H1 (cell line): Measurements from ENCODE around the gene STK31. TPM values are rescaled to one million over a fixed set of nuclear protein-coding genes. Genes with fewer than 3 reads are reported as not detected.

ENCODE experiments used
- CTCF ChIA-PET: fragments of 300-600 bp; sonication (Branson Sonifier 250); formaldehyde crosslinking; loops from one replicate; lab custom pipeline; 2021; ENCODE audit not compliant: partially characterized antibody; lab: Charles Lee
- POLR2A ChIA-PET: fragments of 300-600 bp; sonication (Branson Sonifier 250); formaldehyde crosslinking; loops from one replicate; lab custom pipeline; 2021; ENCODE audit warnings: inconsistent platforms; ENCODE audit not compliant: partially characterized antibody; lab: Charles Lee
- DNase-seq, 2 experiments: peaks; one replicate each; pipeline versions ENCODE4 v3.0.0 to v3.0.0-alpha.2; 2010 to 2022; ENCODE audit warnings: low spot score in 2 of 2, low read depth in 1 of 2, mixed read lengths in 1 of 2
- FAIRE-seq: peaks from 2 replicates; lab custom pipeline; 2011; peaks lifted over from hg19 to GRCh38; lab: Jason Lieb, UNC
- H2AFZ ChIP-seq: 2 replicates; pipeline ENCODE4 v1.8.1; 2012; ENCODE audit warnings: low read length, inconsistent platforms
- H2AK5ac ChIP-seq: 2 replicates; pipeline ENCODE4 v1.6.1; 2013; ENCODE audit warnings: low read depth, low read length
- H2BK120ac ChIP-seq: replicated peaks from 2 replicates; pipeline ENCODE3; 2013; ENCODE audit warnings: low read depth, low read length, inconsistent platforms
- H2BK12ac ChIP-seq: 2 replicates; pipeline ENCODE4 v1.6.1; 2013; ENCODE audit warnings: low read depth, low read length
- H2BK15ac ChIP-seq: 2 replicates; pipeline ENCODE4 v1.6.1; 2013; ENCODE audit warnings: low read length
- H2BK20ac ChIP-seq: 2 replicates; pipeline ENCODE4 v1.6.1; 2013; ENCODE audit warnings: low read length
- H2BK5ac ChIP-seq: 2 replicates; pipeline ENCODE4 v1.6.1; 2013; ENCODE audit warnings: low read depth, low read length
- H3K14ac ChIP-seq: 2 replicates; pipeline ENCODE4 v1.6.1; 2013; ENCODE audit warnings: inconsistent platforms; ENCODE audit not compliant: insufficient read length
- H3K18ac ChIP-seq: 2 replicates; pipeline ENCODE4 v1.6.1; 2013; ENCODE audit warnings: low read length; ENCODE audit errors: extremely low read depth
- H3K23ac ChIP-seq: 2 replicates; pipeline ENCODE4 v1.6.1; 2013; ENCODE audit warnings: inconsistent platforms; ENCODE audit not compliant: insufficient read length
- H3K23me2 ChIP-seq: 2 replicates; pipeline ENCODE4 v1.6.1; 2013; ENCODE audit warnings: low read depth, low read length
- H3K27ac ChIP-seq: 2 replicates; pipeline ENCODE4 v1.6.1; 2011; ENCODE audit warnings: low read depth, low read length, inconsistent platforms
- H3K27me3 ChIP-seq, 4 experiments: replicated peaks in 1 of 4; 1 replicate in 1 of 4; 2 replicates in 3 of 4; pipeline versions ENCODE4 v1.6.1 to v1.8.1; 2011 to 2013; ENCODE audit warnings: low read length in 3 of 4, mild to moderate bottlenecking in 3 of 4, inconsistent platforms in 2 of 4, mixed read lengths in 2 of 4, moderate library complexity in 1 of 4; ENCODE audit not compliant: control insufficient read depth in 3 of 4, insufficient read depth in 3 of 4; ENCODE audit errors: extremely low read depth in 1 of 4
- H3K36me3 ChIP-seq, 4 experiments: 2 replicates each; pipeline versions ENCODE4 v1.6.1 to v1.8.1; 2011 to 2013; ENCODE audit warnings: mild to moderate bottlenecking in 4 of 4, low read length in 3 of 4, moderate library complexity in 2 of 4, control low read depth in 1 of 4, inconsistent platforms in 1 of 4; ENCODE audit not compliant: insufficient read depth in 4 of 4, control insufficient read depth in 2 of 4
- H3K4ac ChIP-seq: replicated peaks from 2 replicates; pipeline ENCODE3; 2013; ENCODE audit warnings: low read length, low read depth, mixed read lengths, inconsistent platforms; ENCODE audit not compliant: insufficient read length
- H3K4me1 ChIP-seq, 4 experiments: replicated peaks in 1 of 4; 1 replicate in 1 of 4; 2 replicates in 3 of 4; pipeline versions ENCODE4 v1.6.1 to v1.8.1; 2011 to 2013; ENCODE audit warnings: low read length in 3 of 4, inconsistent platforms in 2 of 4, mixed read lengths in 1 of 4; ENCODE audit not compliant: insufficient read depth in 4 of 4, control insufficient read depth in 3 of 4
- H3K4me2 ChIP-seq, 2 experiments: 2 replicates each; pipeline versions ENCODE4 v1.6.1 to v1.8.1; 2011 to 2013; ENCODE audit warnings: low read depth in 2 of 2, low read length in 2 of 2, control low read depth in 1 of 2, inconsistent platforms in 1 of 2, mild to moderate bottlenecking in 1 of 2; ENCODE audit not compliant: insufficient read depth in 1 of 2
- H3K4me3 ChIP-seq, 4 experiments: fragments of 200-600, 300-600 bp in 1 of 4; sonication (generic), shearing (Covaris generic), sonication (Bioruptor Twin) in 1 of 4; 2 replicates each; pipeline versions ENCODE4 v1.5.1 to v1.8.1; 2011 to 2016; ENCODE audit warnings: low read length in 4 of 4, low read depth in 3 of 4, control low read depth in 2 of 4, inconsistent platforms in 2 of 4, mild to moderate bottlenecking in 2 of 4, mixed read lengths in 1 of 4, moderate library complexity in 1 of 4; ENCODE audit not compliant: insufficient read depth in 2 of 4; ENCODE audit errors: extremely low read depth in 1 of 4
- H3K56ac ChIP-seq: replicated peaks from 2 replicates; pipeline ENCODE3; 2013; ENCODE audit warnings: low read depth, mild to moderate bottlenecking, mixed read lengths, low read length, inconsistent platforms; ENCODE audit not compliant: insufficient read length
- H3K79me1 ChIP-seq: 2 replicates; pipeline ENCODE4 v1.6.1; 2013; ENCODE audit warnings: low read depth, low read length, control low read depth
- H3K79me2 ChIP-seq, 2 experiments: 2 replicates each; pipeline versions ENCODE4 v1.6.1 to v1.8.1; 2012 to 2013; ENCODE audit warnings: low read length in 2 of 2, mild to moderate bottlenecking in 2 of 2, inconsistent platforms in 1 of 2; ENCODE audit not compliant: insufficient read depth in 2 of 2, control insufficient read depth in 1 of 2
- H3K9ac ChIP-seq, 4 experiments: replicated peaks in 1 of 4; 1 replicate in 1 of 4; 2 replicates in 3 of 4; pipeline versions ENCODE4 v1.6.1 to v1.8.1; 2011 to 2013; ENCODE audit warnings: low read depth in 3 of 4, low read length in 3 of 4, control low read depth in 2 of 4, mild to moderate bottlenecking in 2 of 4, moderate library complexity in 2 of 4, inconsistent platforms in 1 of 4; ENCODE audit errors: extremely low read depth in 1 of 4
- H3K9me3 ChIP-seq, 2 experiments: 2 replicates each; pipeline versions ENCODE4 v1.6.1 to v1.8.1; 2012 to 2013; ENCODE audit warnings: mild to moderate bottlenecking in 2 of 2, moderate library complexity in 2 of 2, control low read depth in 1 of 2, inconsistent platforms in 1 of 2, low read depth in 1 of 2, low read length in 1 of 2, mixed read lengths in 1 of 2; ENCODE audit not compliant: insufficient read depth in 2 of 2
- H4K20me1 ChIP-seq, 2 experiments: replicated peaks in 1 of 2; 2 replicates each; pipeline versions ENCODE3 to v1.8.1; 2011 to 2013; ENCODE audit warnings: inconsistent platforms in 2 of 2, low read length in 2 of 2, mild to moderate bottlenecking in 1 of 2; ENCODE audit not compliant: insufficient read depth in 2 of 2, control insufficient read depth in 1 of 2
- H4K5ac ChIP-seq: 2 replicates; pipeline ENCODE4 v1.6.1; 2013; ENCODE audit warnings: low read length, low read depth, mixed read lengths, inconsistent platforms; ENCODE audit not compliant: insufficient read length
- H4K8ac ChIP-seq: 2 replicates; pipeline ENCODE4 v1.8.0; 2013; ENCODE audit warnings: mild to moderate bottlenecking, moderate library complexity, low read length, inconsistent platforms; ENCODE audit not compliant: insufficient read depth; ENCODE audit errors: extremely low read depth
- H4K91ac ChIP-seq: replicated peaks from 2 replicates; pipeline ENCODE3; 2013; ENCODE audit warnings: low read length, mixed read lengths, inconsistent platforms; ENCODE audit not compliant: insufficient read length
- GABPA ChIP-seq: IDR thresholded peaks from 2 replicates; pipeline ENCODE4 v1.6.1; 2011; ENCODE audit warnings: mild to moderate bottlenecking, low read length, moderate library complexity, borderline replicate concordance; ENCODE audit not compliant: insufficient read depth
- HDAC6 ChIP-seq: IDR thresholded peaks from one replicate; pipeline ENCODE4 v1.7.1; 2012; ENCODE audit warnings: low read depth, mild to moderate bottlenecking, inconsistent platforms, low read length, moderate library complexity
- KDM1A ChIP-seq: fragments of 200-600, 300-600 bp; sonication (generic); IDR thresholded peaks from 2 replicates; pipeline ENCODE4 v1.7.1; 2016; ENCODE audit warnings: mild to moderate bottlenecking, low read length, borderline replicate concordance
- KDM4A ChIP-seq: IDR thresholded peaks from one replicate; pipeline ENCODE4 v1.7.1; 2012; ENCODE audit warnings: low read depth, mild to moderate bottlenecking, moderate library complexity, low read length, inconsistent platforms; ENCODE audit not compliant: severe bottlenecking
- POLR2A ChIP-seq, 2 experiments: IDR thresholded peaks; 1 replicate in 1 of 2; 2 replicates in 1 of 2; pipeline ENCODE4 v1.6.1; 2011; ENCODE audit warnings: low read depth in 2 of 2, low read length in 2 of 2, mild to moderate bottlenecking in 2 of 2; ENCODE audit errors: control extremely low read depth in 1 of 2
- RBBP5 ChIP-seq: IDR thresholded peaks from 2 replicates; pipeline ENCODE4 v1.7.1; 2012; ENCODE audit warnings: low read depth, mild to moderate bottlenecking, inconsistent platforms, low read length, moderate library complexity, borderline replicate concordance
- SRF ChIP-seq: IDR thresholded peaks from 2 replicates; pipeline ENCODE4 v1.6.1; 2011; ENCODE audit warnings: mild to moderate bottlenecking, low read depth, low read length, moderate library complexity
- polyA plus RNA-seq, 7 experiments: library from polyadenylated mRNA; depleted of rRNA in 3 of 7; stranded (reverse) in 5 of 7; unstranded in 2 of 7; fragments of >200 nt in 5 of 7; fragments of 200-250 nt in 2 of 7; gene quantifications; 1 replicate in 5 of 7; 2 replicates in 1 of 7; 4 replicates in 1 of 7; pipeline versions ENCODE4 v1.2.1 to v1.2.3, GENCODE V29; 2011 to 2013; ENCODE audit warnings: missing spikeins in 2 of 7, mixed read lengths in 2 of 7
- total RNA-seq: library from RNA; stranded (reverse); fragmentation: NEBNext Ultra II Directional; extraction: Animal tissue kit (Norgen Biotek cat#: 25700); gene quantifications from 2 replicates; pipeline ENCODE4 v1.2.1, GENCODE V29; 2021
- TF ChIP-seq, protein P1 (sequence below): IDR thresholded peaks from 2 replicates; pipeline ENCODE4 v1.6.1; 2012; ENCODE audit warnings: inconsistent platforms
- TF ChIP-seq, protein P2 (sequence below), 3 experiments: IDR thresholded peaks; 1 replicate in 2 of 3; 2 replicates in 1 of 3; pipeline versions ENCODE4 v1.5.1 to v1.6.1; 2011; ENCODE audit warnings: low read length in 3 of 3, mild to moderate bottlenecking in 3 of 3, inconsistent platforms in 2 of 3, low read depth in 1 of 3, moderate library complexity in 1 of 3; ENCODE audit not compliant: insufficient read depth in 1 of 3; ENCODE audit errors: control extremely low read depth in 1 of 3
- TF ChIP-seq, protein P3 (sequence below): IDR thresholded peaks from 2 replicates; pipeline ENCODE4 v1.6.1; 2011; ENCODE audit warnings: low read depth, mild to moderate bottlenecking, low read length; ENCODE audit not compliant: insufficient read depth

STK31 gene
- total and polyA plus RNA-seq, 2 of the 8 experiments (the other 6 are each of a cell fraction or from before 2014, with no cell fraction given), result 0.15 to 0.32 TPM

DNA sequence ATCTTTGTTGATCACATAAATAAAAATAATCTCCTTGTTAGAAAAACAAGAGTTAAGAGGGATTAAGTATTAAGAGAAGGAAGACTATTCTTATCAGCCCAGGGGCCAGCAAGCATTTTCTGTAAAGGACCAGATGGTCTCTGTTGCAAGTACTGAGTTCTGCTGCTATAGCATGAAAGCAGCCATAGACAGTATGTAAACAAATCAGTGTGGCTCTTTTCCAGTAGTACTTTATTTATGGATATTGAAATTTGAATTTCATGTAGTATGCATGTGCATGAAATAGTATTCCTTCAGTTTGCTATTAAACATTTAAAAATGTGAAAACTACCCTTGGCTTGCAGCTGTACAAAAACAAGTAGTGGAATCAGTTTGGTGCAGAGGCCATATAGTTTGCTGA, 81.7 kb downstream of the STK31 start:
- Histone ChIP-seq H3K79me2 (no peaks in the 10 kb centered on the region), H3K4me3 (no peak overlapping the region), H3K4me1 (no peaks in the 10 kb centered on the region), H2BK20ac (no peak overlapping the region), H3K4ac (no peak overlapping the region), H3K18ac (no peak overlapping the region), H3K27ac (no peak overlapping the region), H3K79me1 (no peaks in the 10 kb centered on the region), H3K23me2 (no peaks in the 10 kb centered on the region), H3K56ac (no peak overlapping the region), H3K14ac (no peak overlapping the region), H2BK15ac (no peak overlapping the region), H4K20me1 (no peaks in the 10 kb centered on the region), H2BK5ac (no peak overlapping the region), H3K9me3 (peaks cover 16 to 17% of the 10 kb centered on the region in 2 experiments), H4K91ac (no peak overlapping the region), H3K27me3 (no peaks in the 10 kb centered on the region), H2BK12ac (no peak overlapping the region), H2BK120ac (no peak overlapping the region), H2AFZ (no peak overlapping the region), H3K36me3 (peaks cover 0 to 3% (median 0%) of the 10 kb centered on the region in 4 experiments; a peak in 1 of 8 replicates), H3K4me2 (no peak overlapping the region), H3K23ac (no peak overlapping the region), H3K9ac (no peak overlapping the region), H4K5ac (no peak overlapping the region), H2AK5ac (no peak overlapping the region), H4K8ac (no peak overlapping the region)
- FAIRE-seq (no peak), DNase-seq (no peak)
- TF ChIP-seq, protein P1, sequence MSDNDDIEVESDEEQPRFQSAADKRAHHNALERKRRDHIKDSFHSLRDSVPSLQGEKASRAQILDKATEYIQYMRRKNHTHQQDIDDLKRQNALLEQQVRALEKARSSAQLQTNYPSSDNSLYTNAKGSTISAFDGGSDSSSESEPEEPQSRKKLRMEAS, result no peak
- TF ChIP-seq KDM1A, result no peak
- no peak for TF ChIP-seq RBBP5
- TF ChIP-seq, protein P2, sequence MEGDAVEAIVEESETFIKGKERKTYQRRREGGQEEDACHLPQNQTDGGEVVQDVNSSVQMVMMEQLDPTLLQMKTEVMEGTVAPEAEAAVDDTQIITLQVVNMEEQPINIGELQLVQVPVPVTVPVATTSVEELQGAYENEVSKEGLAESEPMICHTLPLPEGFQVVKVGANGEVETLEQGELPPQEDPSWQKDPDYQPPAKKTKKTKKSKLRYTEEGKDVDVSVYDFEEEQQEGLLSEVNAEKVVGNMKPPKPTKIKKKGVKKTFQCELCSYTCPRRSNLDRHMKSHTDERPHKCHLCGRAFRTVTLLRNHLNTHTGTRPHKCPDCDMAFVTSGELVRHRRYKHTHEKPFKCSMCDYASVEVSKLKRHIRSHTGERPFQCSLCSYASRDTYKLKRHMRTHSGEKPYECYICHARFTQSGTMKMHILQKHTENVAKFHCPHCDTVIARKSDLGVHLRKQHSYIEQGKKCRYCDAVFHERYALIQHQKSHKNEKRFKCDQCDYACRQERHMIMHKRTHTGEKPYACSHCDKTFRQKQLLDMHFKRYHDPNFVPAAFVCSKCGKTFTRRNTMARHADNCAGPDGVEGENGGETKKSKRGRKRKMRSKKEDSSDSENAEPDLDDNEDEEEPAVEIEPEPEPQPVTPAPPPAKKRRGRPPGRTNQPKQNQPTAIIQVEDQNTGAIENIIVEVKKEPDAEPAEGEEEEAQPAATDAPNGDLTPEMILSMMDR (IDR thresholded peaks at IDR 0.05; ENCODE audit: control extremely low read depth in 1 of 3, insufficient read depth in 1 of 3, low read depth in 1 of 3, low read length in 3 of 3), result no peak
- no peak for TF ChIP-seq KDM4A
- no peak for TF ChIP-seq SRF
- TF ChIP-seq HDAC6, result no peak
- TF ChIP-seq, protein P3, sequence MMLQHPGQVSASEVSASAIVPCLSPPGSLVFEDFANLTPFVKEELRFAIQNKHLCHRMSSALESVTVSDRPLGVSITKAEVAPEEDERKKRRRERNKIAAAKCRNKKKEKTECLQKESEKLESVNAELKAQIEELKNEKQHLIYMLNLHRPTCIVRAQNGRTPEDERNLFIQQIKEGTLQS, result no peak
- no peak for TF ChIP-seq GABPA
- no peak for TF ChIP-seq POLR2A (IDR thresholded peaks at IDR 0.05; ENCODE audit: control extremely low read depth in 1 of 2, low read depth in 2 of 2, low read length in 2 of 2)
- CTCF ChIA-PET, result no interaction called here
- POLR2A ChIA-PET, result no interaction called here
